Kidney capillary endothelial cell (primary cell): ENCODE data around the gene SIAH2.

Experiments
- DNase-seq: peaks from one replicate; pipeline ENCODE4 v3.0.0-alpha.2; 2018; ENCODE audit warnings: low spot score

The SIAH2 gene

DNA sequence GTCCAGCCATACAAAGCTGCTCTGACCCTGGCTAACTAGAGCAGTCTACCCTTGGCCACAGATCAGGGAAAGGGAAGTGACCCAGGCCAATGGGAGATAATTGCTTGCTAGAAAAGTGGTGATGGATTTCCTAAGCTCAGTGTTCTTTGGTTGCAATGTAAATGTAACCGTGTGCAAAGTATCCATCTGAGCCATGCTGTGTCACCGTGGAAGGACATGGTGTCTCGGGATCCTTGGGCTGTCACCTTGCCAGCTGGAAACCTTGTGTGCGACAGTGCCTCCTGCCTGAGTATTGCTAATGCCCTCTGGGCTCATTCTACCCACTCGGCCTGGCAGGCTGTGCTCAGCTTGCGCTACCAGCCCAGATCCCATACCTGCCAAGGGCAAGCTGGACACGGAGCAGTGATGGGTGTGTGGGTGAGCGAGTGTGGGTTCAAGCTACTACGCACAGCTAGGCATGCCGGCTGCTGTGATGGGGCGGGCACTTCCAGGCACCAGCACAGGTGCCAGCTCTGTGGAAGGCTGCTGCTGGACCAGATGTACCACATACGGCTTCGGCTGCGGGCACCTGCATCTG lies 10.7 kb upstream of the SIAH2 start:
- no peak for DNase-seq

DNA sequence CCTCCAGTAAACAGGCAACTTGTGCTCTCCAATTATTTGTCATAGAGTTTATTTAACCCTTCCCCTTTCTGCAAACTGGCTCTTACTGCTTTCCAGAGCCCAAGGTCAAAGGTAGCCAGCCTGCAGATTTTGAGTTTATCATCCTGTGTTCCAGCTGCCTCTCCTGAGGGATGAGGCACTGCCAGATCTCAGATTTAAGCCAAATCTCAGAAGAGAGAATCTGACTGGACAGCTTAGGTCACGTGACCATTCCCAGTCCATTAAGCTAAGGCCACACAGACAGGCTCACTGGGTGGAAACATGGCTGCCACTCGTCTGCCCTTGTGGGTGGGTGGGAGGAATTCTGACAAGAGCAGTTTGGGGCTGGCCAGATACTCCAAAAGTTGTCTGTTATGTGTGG lies 8.6 kb upstream of the SIAH2 start:
- no peak for DNase-seq

DNA sequence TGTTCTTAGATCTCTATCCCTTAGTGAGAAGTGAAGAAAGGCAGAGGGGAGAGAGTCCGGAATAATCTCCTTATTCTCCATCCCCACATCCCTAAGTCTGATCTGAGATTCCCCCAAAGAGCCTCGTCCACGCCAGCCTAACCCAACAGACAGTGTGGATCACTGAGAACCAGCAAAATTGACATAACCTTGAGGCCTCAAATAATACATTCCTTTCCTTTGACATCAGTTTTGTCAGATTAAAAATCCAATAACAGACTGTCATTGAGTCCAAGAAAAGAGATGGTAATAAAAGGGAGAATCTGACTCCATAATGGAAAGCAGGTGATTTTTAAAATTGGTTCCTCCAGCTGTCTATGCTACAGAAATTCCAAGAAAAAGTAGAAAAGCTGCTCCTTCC lies 7.7 kb upstream of the SIAH2 start:
- DNase-seq = no peak

DNA sequence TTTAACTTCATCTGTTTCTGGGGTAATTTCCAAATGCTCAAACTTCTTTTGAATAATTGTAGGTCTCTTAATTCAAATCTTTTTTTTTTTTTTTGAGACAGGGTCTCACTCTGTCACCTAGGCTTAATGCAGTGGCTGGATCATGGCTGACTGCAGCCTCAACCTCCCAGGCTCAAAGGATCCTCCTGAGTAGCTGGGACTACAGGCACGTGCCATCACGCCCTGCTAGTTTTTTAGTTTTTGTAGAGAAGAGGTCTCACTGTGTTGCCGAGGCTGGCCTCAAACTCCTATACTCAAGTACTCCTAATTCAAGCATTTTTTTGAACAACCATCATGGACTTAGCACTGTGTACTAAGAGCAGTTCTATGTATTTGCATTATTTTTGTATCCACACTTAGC lies 3.8 kb upstream of the SIAH2 start:
- no peak for DNase-seq

DNA sequence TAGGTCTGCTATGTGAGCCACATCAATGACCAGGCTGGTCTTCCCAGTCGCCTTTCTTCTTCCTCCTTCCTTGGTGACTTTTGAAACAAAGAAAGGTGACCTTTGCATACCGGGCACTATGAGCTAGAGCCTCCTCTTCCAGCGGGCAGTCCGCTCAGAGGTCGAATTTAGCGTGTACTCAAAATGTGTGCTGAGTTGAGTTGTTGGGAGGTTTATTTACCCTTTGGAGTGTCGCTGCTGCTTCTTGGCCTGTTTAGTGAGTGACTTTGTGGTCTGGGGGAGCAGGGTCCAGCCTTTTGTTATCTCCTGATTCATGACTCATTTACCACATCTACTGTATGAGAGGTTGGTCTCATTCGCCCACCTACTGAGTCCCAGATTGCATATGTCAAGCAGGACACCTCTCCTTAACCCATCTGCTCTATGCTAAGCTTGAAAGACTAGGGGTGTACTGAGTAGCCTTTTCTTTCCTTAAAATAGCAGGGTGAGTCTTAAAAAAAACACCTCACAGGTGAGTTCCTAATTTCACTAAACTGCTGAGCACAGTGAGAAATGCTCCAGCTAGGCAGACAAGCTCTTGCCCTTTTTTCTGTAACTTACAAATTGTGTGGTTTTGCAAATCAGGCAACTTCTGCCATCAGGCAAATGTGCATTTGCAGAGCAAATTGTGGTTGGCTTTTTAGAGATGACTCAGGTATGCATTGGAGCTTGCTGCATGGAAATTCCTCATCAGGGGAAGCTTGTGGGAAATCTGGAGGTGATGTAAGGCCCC lies 3.2 kb upstream of the SIAH2 start:
- DNase-seq = no peak

DNA sequence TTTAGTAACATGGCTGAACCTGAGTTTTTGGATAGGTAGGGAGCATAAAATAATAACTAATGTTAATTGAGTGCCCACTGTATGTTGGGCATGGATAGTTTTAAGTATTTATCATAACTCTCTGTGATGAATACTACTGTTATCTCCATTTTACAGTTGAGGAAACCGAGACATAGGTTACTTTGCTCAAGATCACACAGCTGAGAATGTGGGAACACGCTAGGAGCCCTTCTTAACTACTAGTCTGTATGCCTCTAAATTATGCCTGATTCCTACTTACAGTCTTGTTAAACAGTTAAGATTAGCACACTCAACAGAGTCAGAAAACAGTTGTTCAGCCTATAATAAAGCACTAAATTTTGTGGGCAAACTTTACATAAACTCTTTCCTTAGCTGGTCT lies 2.0 kb upstream of the SIAH2 start:
- no peak for DNase-seq

DNA sequence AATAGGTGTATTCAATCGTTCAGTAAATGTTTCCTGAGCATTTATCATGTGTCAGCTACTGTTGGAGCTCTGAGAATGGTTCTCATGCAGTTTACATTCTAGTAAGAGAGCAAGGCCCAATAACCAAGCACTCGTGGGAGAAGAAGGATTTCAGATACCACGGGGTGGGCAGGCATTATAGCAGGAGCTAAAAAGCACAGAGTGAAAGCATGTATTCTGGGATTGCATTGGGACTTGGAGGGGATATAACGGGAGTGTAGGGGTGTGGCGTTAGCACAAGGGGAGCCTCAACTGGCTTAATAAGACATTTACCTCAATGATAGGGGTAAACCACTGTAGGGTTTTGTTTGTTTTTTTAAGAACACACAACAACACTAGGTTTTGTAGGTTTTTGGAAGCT lies 1.6 kb upstream of the SIAH2 start:
- DNase-seq = no peak

DNA sequence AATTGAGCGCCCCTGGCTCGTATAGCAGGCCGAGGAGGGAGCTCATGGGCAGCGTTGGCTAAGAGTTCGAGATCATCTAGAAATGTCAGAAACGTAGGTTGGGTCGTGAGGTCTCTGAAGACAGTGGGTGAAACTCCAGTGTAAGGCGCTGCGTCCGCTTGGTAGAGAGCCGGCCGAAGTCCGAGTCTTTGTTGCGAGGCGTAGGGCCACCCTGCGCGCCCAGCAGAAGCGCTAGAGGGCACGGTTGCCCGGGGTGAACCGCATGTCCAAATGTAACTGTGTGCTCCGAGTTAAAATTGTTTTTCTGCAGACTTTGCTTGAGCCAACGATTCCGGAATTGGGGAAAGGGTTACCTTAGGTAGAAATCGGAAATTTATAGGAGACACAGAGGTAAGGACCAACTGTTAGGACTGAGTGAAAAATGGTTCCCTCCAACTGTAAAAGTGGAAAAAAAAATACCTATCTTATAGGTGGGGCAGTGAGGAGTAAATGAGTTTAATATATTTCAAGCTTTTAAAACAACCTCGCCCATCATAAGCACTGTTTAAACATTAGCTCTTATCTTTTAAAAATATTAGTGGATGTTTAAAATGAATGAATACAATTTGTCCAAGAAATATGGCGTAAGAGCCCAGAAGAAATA lies 993 bp upstream of the SIAH2 start:
- peak; percentile 61 for DNase-seq

DNA sequence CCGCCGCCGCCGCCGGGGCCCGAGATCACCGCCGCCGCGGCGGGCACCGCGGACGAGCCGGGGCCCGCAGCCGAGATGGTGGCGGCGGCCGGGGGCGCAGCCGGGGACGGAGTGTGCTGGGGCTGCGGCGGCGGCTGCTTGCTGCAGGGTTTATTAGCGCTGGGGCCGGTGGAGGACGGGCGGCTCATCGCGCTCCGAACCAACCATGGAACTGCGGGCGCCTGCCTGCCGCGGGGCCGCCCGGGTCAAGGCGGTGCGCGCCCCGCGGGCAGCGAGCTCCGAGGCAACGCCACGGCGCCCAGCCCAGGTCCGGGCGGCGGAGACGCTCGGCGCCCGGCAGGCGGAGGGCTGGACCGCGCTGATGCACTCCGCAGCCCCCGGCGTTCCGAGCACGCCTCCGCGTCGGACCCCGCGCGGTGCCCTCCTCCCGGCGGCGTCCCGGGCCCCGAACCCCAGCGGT lies 277 bp downstream of the SIAH2 start:
- no peak for DNase-seq

DNA sequence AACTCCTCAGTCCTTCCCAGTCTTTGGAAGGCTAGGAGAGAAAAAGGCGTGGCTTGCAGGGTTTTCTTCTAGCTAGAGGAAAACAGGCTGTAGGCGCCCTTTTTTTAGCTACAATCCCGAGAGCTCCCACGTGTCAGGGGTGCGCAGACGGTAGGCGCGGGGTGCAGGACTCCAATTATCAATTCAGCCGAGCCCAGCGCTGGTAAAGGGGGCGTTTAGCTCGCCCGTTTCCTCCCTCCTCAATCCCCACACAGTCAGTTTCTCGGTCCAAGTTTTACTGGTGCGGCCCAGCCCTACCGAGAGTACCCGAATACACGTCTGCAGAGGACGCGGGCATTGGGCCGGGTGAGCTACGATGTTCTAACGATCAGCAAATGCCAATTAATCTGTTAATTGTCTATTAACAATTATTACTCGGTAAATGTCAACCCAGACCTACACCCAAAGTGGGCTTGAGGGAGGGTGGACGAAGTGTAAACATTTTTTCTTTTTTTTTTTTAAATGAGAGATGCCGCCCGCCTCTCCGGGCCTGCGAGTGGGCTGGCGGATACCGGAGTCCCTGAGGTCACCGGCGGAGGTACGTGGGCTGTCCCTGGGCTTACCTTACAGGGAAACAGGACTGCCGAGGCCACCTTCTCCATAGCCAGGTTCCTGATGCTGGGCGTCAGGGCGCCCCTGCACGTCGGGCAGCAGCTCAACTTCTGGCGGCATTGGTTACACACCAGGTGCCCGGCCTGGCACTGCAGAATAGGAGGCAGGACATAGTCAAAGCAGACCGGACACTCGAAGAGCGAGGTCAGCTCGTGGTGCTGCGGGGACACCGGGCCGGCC lies 923 bp downstream of the SIAH2 start:
- peak; percentile 30 for DNase-seq

DNA sequence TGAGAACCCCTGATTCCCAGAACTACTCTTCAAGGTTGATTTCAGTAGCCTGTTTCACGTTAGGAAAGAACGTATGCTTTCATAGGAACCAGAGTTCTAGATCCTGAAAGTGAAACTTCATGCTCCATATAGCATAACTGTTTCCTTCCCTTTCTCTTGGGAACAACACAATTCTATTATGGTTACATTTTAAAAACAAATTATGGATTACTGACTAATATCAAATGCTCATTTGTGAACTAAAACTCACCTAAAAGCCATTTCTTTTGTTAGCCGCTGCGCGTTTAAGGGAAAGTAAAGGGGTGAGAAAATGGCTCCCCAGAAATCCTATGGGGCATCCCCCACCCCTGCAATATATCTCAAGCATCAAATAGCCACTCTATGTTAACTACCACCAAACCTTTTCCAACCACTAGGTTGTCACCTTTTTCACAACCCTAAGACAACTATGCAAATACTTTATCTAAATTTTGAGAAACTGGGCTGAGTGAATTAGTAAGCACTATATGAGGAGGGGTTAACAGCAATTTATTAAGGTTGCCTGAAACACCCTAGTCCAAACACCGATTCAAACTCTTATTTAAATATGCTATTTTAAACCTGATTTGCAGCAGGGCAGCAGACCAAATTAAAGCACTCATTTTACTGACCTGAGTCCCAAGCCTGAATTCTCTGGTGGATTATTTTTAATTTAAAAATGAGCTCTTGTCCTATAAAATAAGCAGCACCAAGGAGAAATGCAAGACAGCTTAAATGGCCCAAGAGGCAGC lies 2.4 kb downstream of the SIAH2 start:
- no peak for DNase-seq

DNA sequence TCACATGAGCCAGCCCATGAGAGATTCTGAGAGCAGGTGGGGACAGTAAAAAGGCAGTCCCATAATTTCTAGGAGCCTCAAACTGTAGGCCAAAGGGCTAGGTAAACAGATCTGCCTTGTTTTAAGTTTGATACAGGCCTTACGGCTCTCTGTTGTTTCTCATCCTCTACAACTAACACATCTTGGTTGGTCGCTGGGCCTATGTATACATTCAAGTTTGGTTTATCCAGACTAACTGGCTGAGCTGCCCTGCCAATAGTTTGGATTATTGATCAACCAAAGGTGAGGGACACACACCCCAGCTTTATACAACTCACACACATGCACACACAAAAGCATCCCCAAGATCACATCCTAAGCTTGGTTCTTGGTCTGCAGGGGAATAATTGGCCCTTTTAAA lies 3.0 kb downstream of the SIAH2 start:
- DNase-seq = no peak

DNA sequence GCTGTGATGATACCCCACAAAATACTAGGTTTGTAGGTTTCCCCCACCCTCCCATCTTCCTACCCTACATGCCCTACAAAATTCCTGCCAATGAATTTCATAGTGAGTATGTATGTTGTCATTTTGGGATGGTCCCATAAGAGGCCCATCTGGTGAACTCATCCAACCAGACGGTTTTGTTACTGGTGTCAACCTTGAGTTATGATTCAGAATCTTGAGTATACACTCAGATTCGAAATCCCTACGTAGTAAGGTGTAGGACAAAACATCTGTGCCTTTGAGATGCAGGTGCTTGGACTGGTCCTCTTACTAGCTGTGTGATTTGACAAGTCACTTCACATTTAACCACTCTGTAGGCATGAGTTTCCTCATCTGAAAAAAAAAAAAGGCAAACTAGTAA lies 3.6 kb downstream of the SIAH2 start:
- DNase-seq = no peak

DNA sequence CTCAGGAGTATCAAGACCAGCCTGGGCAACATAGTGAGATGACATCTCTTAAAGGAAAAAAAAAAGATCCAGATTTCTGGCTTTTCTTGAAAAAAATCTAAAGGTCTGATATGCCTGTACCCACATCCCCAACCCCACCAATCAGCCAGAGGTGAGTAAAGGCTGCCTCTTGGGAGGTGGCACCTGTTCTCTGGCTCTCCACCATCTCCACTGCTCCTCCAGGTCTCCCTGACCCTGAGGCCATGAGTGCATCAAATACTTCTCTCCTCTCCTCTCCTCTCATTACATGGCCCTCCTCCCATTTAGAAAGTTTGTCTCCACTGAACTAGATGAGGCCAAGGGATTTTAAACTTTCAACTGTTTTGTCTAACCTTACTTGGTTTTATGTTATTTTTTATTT lies 5.2 kb downstream of the SIAH2 start:
- no peak for DNase-seq

DNA sequence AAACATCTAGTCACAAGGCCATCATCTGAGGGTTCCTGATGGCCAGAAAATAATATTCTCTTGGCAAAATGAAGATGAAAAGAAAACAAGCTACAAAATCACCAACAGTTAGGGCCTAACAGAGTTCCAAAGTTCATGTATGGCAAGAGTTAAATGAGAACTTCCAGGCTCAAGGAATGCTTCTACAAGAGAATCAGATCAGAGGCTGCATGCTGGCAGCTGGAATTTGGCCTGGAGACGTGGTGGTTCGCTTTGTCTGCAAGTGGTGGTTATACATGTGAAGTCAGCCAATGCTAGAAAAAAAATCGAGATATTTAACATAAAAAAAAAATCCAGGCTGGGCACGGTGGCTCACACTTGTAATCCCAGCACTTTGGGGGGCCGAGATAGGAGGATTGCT lies 5.6 kb downstream of the SIAH2 start:
- no peak for DNase-seq

DNA sequence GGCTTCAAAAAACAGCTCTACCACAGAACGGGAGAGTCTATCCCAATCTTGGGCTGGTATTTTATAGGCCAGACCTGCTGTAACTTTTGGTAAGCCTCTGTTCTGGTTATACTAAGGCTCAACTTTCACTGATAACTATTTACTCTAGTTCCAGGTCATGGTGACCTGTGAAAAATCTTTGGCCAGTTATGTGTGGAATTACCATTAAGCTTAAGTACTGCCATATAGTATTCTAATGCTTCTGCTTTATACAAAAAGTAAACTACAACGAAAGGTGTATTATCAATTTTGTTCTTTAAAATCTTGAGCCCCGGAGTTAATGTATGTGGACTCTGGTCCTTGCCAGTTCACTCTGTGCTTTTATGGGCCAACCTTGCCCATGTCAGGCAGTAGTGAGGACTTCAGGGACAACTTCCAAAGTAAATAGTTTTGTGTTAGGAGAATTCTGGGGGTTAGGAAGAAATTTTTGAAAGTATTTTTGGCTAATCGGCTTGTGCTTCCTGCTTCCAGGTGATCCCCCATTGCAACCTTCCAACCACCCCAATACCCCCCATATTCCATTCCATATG lies 6.4 kb downstream of the SIAH2 start:
- no peak for DNase-seq

DNA sequence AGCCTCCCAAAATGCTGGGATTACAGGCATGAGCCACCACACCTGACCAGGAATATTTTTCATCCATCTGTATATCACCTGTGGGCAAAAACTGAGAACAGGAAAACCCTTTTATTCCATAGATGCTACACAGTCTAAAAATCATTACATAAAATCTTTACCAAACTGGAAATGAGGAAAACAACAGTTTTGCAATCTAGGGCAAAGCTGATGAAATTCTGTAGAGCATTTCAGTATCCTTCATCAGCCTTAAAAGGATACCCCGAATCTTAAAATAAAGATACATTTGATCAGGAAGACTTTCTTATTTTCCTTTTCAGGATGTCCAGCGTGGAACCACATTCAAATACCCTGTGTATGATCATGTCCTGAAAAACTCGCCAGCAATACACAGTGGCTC lies 7.1 kb downstream of the SIAH2 start:
- no peak for DNase-seq

DNA sequence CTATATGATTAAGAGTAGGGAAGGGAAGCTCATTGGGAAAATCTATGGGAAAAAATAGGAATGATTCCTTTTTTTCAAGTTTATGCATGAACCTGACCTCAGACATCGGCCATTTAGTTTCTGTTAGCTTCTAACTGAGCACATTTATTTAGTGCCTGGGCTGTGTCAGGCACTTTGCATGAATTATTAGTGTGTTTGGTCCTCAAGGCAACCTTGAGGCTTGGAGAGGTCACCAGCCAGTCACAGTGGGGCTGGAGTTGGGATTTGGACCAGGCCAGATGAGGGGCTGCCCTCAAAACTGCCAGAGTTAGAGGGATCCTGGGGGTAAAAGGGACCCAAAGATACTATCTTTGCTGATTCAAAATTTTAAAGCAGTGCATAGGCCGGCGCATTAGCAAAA lies 8.1 kb downstream of the SIAH2 start:
- no peak for DNase-seq

DNA sequence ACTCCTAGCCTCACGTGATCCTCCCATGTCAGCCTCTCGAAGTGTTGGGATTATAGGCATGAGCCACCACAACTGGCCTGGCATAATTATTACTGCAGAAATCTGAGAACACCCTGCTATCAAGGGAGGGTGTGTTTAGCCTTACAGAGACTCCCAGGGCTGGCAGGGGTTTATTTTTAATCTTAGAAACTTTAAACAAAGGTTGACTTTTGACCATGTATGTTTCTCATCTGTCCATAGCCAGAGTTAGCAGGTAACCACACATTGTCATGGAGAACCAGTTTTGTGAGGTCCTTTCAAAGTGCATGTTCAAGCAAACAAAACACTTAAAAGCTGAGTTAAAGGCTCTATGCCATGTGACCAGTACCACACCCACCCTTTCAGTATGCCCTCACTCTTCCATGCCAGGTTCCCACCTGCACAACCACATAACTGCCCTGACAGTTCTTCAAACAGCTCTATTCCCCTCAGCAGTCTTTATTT lies 11.1 kb downstream of the SIAH2 start:
- no peak for DNase-seq

DNA sequence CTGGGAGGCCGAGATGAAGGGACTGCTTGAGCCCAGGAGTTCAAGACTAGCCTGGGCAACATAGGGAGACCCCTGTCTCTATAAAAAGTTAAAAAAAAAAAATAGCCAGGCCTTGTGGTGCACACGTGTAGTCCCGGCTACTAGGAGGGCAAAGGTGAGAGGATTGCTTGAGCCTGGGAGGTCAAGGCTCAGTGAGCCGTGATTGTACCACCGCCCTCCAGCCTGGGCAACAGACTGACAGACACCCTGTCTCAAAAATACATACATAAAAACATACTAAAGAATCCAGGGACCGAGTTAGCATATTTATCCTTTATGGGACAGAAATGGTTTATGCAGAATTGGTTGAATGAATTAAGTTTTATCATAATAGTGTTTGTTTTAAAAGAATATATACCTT lies 13.7 kb downstream of the SIAH2 start:
- DNase-seq = no peak

DNA sequence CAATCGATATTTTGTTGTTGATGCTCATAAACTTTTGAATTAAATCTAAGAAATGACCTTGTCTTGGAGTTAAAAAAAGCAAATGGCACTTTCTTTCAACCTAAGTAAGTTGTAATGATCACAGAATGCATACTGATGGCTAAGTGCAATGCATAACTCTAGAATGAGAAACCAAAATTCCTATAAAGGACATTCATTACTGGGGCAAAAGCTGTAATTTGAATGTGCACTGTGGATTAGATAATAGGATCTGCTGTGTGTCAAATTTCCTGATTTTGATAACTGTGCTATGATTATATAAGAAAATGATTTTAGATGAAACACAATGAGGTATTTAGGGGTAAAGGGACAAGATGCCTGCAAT lies 14.3 kb downstream of the SIAH2 start:
- DNase-seq = no peak
